ENCODE results near the gene HOXD13.

Gene HOXD13

DNA sequence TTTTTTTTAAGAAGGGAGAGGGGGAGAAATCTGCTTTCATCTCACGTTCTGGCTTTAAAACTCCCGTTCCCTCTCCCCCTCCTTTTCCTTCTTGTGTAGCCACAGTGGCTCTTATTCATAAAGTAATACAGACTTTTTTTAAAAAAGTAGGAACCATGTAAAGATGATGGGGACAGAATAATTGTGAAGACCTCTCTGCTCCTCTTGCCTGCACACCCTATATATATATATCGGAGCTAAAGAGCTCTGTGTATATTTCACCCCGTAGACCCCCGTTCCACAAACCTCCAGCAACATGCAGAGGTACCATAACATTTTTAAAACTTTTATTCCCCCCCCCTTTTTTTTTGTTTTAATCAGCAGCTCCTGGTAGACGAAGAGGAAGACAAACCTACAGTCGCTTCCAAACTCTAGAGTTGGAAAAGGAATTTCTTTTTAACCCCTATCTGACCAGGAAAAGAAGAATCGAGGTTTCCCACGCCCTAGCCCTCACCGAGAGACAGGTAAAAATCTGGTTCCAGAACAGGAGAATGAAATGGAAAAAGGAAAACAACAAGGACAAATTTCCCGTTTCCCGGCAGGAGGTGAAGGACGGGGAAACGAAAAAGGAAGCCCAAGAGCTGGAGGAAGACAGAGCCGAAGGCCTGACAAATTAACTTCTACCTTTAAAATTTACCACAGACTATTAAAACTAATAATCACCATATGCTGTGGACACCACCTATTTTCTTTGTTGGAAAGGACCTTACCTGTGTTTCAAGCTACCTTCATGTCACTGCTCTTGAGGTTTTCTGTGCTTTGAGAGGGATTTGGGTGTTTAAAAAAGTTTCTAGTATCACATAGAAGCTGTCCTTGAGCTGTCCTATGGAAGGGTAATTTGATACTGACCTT, 38.7 kb downstream of the HOXD13 start:
- no peak for DNase-seq (ENCODE audit: low read depth, low spot score)

DNA sequence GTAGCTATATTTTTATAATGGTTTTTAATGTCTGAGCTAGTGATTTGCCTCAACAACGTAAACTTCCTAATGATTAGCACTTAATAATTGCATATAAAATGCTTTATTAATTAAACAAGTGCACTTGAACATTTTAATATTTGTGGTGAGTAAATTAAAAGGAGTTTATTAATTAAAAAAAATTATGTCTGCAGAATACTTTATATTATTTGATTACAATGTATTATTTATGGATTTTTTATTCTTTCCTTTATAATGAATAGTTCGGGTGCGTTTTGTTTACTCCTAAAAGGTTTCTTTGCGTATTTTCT, 39.3 kb downstream of the HOXD13 start:
- DNase-seq (ENCODE audit: low read depth, low spot score): no peak

DNA sequence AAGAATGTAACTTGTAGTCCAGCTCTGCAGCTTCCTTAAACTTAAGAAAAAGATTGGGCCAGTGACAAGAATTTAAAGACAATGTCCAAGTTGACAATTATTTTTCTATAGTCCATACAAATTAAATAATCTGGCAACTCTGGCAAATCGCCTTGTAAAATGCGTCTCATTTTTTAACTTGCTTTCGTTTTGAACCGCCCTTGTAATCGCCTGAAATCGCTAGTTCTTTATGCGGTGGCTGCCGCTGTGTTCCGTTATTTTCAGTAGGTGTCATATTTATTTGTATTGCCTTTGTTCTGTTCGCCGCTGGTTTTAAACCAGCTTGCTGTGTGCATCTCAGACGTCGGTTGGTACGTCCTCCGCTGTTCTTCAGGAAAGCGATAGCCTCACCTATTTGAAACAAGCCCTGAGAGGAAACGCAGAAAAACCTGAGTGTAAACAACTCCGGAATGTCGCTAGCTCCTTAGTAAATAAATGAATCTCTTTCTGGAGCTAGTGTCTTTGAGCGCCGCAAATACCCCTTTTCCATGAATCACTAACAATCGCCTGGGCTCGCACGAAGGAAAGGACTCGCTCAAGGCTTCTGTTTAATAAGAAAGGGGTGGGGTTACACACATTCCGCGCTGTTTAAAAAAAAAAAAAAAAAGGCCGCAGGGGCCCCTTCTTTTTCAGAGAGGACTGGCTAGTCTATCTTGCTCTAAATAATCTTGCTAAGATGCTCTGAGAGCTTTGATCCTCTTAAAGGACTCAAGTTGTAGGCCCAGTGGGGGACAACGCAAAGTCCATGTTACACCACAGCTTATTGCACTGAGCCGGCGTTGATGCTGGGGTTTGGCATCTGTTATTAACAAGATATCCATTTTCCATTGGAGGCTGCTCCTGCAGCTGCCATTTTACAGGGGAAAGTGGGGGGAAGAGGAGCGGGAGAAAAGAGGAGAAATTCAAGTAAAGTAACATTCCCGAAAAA, 40.0 kb downstream of the HOXD13 start:
- no peak for DNase-seq (ENCODE audit: low read depth, low spot score)

DNA sequence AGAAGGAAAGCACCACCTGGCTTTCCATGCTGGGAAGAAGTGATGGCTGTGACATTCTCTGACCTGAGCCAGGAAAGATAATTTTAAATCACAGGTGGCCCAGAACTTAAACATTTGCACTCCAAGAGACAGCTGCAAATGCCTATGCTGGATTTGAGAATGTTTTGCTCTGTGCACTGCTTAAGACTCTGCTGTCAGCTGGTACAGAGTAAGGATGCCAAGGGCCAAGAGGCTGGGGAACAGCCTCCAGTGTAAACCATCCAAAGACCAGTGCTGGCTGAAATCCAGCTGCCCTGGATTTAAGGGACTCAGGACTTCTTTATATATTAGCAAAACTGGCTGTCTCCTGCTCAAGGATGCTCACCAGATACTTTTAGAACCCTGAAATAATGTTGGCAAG, 40.9 kb downstream of the HOXD13 start:
- no peak for DNase-seq (ENCODE audit: low read depth, low spot score)

DNA sequence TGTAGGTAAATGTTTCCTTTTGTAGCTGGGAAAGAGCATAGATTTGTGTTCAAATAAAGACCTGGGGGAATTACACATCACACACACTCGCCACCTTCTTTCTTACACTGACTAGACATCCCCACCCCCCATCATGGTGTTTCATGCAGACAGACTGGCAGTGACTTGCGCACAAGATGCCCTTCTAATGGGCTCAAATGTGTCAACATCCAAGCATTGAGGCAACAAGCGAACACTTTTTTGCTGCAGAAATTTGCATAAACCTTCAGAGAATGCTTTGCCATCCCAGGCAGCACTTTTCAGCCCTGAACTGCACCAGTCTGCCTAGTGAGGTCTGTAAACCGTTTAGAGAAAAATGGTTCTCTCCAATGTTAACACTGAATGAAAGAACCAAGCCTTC, 41.5 kb downstream of the HOXD13 start:
- no peak for DNase-seq (ENCODE audit: low read depth, low spot score)

DNA sequence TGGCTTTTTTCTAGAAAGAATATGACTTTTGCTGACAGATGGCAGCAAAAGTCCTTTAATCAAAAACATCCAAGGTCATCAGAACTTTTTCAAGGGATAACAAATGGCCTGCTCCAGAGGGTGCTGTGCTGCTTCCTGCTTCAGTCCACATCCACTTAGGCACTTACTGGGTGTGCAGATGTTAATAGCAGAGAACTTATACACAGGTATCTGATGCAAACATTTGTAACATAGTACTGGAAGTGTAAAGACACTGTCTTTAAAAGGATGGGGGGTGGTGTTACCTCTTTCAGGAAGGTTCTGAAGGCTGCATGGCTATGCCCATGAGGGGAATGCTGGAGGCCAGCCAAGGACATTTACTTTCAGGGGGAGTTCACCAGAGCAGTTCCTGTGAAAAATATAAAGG, 42.5 kb downstream of the HOXD13 start:
- no peak for DNase-seq (ENCODE audit: low read depth, low spot score)

DNA sequence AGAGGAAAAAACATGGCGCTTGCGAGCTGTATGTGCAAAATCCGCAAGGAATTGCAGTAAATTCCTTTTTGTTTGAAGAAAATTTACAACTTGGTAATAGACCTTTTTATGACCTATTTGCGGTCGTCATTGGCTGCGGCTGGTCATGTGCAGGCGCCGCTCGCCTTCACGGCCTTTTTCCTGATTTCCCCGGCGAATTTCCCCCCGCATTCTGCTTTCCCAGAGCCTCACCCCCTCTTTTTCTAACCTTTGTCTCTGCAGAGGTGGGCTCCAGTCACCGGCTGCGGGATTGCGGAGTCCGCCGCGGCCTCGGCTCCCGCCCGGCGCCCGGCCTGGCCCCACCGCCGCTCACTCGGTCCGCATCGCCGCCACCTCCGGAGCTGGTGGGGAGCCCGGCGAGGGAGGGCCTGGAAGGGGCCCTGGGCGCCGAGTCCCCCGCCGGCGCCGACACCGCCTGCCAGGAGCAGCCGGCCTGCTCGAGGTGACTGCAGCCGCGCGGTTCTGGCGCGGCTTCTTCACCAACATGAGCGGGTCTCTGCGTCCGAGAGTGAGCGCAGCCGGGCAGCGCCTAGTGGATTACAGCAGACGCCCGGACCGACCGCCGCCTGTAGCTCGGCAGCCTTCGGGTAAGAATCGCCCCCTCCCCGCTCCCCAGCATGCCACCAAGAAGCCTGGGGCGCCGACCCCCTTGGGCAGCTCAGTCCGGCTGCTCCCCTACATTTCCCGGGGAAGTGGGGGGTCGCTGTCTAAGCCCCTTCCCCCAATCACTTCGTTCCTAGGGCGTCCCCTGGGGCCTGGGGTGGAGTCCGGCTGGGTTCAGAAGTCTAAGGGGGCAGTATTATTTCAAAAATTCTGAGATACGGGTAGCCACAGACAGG, 44.1 kb downstream of the HOXD13 start:
- DNase-seq (ENCODE audit: low read depth, low spot score): no peak

DNA sequence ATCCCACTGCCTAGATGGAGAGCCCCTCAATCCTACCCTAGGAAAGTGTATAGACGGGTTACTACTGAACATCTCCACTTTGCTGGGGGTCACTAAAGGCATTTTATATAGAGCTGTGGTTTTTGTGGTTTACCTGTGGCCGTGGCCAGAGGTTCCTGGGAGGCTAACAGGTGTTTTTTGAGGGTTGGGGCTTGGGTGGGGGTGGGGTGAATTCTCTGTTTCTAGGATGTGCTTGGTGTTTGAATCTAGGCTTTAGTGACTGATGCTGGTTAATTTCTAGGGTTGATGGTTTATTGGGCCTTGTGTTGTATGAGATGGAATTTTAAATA, 44.7 kb downstream of the HOXD13 start:
- DNase-seq (ENCODE audit: low read depth, low spot score): no peak

DNA sequence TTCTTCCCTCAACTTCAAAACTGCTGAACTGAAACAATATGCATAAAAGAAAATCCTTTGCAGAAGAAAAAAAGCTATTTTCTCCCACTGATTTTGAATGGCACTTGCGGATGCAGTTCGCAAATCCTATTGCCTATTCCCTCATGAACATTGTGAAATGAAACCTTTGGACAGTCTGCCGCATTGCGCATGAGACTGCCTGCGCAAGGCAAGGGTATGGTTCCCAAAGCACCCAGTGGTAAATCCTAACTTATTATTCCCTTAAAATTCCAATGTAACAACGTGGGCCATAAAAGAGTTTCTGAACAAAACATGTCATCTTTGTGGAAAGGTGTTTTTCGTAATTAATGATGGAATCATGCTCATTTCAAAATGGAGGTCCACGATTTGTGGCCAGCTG, 45.4 kb downstream of the HOXD13 start:
- no peak for DNase-seq (ENCODE audit: low read depth, low spot score)

DNA sequence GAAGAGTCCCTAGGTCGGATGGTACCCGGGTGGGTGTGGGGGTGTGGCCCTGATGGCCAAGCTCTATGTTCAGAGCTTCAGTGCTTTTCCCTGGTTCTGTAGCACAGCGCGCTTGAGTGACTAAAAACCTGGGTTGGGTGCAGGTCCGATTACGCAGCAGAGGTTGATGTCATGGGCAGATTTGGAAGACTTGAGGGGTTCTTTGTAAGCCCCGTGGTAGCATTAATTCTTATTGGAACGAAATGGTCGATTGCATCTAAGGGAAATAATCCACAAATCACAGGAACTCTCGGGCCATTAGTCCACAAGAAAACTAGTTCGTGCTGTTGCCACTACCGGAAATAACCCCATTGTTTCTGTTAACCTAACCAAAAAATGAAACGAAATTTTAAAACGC, 46.0 kb downstream of the HOXD13 start:
- DNase-seq (ENCODE audit: low read depth, low spot score): no peak

DNA sequence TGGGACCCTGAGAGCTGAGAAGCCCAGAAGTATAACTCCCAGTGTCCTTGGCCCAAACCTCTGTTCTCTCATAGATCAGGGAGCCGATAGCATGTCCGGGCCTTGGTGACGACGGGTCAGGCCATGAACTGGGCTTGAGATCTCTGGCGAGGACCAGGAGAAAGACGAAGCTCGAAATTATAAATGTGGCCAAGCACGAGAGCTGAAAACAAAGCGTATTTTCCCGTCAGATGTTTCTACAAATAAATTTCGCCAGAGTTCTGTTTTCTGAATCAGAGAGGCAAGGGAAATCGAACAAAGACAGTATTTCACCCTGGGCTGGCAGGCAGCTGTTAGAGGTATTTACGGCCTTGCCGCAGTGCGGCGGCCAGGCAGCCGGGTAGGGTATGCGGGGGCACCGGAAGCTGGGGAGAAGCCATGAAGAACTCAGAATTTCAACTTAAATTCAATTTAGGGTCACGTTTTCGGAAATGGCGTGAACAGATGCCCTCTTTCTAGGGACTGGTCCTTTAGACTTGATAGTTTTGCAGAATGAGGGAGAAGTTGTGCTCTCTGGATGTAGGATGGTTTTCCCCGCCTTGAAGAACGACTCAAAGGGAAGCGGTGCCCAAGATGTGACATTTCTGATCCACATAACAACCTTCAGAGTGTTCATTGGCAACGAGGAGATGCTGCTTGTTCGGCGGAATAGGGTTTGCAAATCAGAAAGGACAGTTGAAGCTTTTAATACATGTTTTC, 46.6 kb downstream of the HOXD13 start:
- no peak for DNase-seq (ENCODE audit: low read depth, low spot score)

DNA sequence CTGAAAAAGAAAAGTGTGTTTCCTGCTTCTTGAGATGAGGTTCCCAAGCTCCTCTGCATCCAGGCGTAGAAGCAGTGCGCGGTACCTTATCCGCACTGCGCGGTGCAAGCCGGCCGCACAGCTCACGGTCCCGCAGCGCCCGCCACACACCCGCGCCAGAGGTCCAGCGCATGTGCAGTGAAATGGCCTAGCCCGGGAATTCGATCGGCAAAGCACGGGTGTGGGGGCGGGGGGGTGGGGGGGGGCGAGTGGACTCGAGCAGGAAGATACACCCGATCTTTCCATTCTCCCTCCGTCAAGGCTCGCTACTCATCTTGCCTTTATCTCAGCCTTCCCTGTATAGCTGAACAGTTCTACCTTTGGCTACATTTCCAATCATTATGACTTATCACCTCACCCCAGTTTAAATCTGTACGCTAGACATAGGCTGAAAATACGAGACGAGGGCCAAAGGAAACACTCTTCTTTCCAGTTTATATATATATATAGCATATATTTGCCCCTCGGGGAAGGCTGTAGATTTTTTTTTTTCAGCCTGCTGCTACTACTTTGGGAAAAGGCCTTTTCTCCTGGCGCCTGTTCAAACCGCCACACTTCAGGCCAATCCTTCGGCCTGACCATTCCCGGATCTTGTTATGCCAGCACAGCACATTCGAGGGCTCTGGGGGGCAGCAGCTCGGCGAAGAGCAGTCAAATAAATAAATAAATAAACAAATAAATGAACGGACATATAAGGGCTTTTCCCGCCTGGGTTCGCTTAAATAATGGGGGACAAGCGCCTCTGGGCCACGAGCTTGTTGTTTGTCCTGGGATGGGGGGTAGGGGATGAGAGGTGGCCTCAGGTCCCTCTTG, 47.4 kb downstream of the HOXD13 start:
- no peak for DNase-seq (ENCODE audit: low read depth, low spot score)

DNA sequence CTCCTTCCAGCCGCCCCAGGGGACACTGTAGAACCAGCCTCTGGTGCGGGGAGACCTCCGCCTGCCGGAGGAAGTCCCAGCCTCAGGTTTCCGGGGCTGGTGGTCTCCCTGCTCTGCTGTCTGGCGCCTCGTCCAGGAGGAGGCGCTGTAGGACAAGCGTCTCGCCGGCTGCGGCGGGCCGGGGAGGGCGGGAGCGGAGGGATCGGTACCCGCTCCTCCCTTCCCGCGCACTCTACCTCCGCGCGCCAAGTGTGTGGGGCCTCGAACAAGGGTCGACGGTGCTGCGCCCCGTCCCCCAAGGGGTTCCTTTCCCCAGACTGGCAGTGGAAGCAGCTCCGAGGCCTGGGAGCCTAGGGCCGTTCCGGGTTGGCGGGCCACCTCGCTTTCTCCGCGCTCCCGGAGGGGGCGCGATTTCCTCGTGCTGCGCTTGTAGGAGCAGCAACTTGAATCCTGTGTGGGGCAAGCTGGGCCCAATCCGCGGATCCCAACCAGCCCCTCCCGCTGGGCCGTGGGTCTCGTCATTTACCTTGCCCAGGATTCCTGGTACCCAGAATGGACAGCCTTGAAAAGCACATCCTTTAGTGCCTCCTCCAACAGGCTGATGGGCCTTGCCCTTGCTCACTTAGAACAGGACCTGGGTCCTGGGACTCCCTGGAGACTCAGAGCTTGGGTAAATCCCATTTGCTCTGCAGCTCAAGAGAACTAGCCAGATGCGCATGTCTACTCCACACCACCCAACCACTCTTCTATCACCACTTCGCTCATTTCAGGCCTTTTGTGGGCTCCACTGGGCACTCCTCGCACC, 48.2 kb downstream of the HOXD13 start:
- no peak for DNase-seq (ENCODE audit: low read depth, low spot score)

DNA sequence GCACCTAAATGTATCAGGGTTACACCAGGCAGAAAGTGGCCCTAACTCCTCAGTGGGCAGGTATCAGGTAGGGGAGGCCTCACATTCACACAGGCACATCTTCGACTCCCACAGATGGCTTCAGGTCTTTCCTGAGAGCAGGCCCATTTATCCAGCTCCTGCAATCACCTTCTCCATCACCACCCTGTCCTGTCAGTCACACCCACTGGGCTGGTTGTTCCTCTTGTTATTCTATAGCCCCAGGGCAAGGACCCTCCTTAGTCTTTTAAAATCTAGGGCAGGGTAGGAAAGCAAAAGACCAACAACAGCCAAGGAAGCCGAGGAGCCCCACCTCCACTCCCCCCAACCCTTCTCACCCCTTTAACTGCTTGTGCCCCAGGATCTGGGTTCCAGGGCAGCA, 49.8 kb downstream of the HOXD13 start:
- no peak for DNase-seq (ENCODE audit: low read depth, low spot score)

Measured in brain pericyte (primary cell).